NK-92 (cell line): Measurements from ENCODE around the gene SNX9.

ENCODE experiments used
- DNase-seq: peaks from one replicate; lab custom pipeline; 2025; ENCODE audit not compliant: unreplicated experiment; lab: John Stamatoyannopoulos, UW

SNX9 gene

GRCh38 chr6:157800420-157801237 lies 22.4 kb upstream of the SNX9 start:
- DNase-seq, result no peak

DNA sequence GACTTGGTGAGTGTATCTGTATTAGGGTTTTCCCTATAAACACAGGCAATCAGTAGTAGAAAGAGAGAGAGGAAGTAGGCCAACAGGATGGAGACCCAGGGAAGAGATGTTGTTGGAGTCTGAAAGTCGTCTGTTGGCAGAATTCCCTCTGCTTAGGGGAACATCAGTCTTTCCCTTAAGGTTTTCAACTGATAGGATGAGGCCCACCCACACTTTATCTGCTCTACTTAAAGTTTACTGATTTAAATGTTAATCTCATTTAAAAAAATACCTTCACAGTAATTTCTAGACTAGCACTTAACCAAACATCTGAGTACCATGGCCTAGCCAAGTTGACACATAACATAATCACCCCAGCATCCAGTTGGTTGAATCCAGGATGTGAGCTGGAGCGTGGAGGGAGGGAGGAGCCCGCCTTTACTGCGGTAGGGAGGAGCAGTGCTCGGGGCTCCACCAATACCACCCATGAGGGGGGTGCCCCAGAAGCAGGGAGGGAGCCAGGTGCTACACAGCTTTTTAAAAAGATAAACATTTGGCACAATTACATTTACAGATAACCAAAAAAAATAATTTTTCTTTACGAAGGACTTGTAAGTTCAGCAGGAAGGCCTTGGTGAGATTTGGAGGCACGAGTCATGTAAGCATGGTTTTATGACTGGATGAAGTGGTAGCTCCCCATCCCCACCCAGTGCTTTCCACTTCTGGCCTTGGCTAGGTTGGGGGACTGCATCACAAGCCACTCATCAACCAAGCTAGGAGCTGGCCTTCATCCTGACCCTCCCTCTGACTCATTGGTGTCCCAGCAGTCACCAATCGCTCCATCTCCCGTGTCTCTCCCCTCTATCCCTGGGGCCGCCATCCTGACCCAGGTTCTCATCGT lies 18.4 kb upstream of the SNX9 start:
- DNase-seq, result no peak

- no peak for DNase-seq
Observed at GRCh38 chr6:157806131-157806855, 16.8 kb upstream of the SNX9 start.

DNA sequence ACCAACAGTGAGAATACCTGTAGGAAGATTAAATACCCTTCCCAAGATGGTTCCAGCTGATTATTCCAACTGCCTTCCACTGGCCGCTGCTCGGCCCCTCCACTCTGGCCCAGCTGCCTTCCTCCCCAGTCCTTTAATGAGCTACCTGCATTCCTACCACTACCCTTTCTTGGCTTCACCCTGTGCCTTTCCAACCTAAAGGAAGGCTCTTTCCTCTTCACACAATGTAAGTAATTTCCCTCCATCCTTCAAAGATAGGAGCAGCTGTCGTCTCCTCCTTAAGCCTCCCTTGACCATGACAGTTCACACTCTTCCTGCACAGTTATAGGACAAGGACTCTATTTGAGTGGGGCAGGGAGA lies 16.2 kb upstream of the SNX9 start:
- DNase-seq, result no peak

- DNase-seq, result no peak
Observed at GRCh38 chr6:157808405-157808950, 14.6 kb upstream of the SNX9 start.

DNA sequence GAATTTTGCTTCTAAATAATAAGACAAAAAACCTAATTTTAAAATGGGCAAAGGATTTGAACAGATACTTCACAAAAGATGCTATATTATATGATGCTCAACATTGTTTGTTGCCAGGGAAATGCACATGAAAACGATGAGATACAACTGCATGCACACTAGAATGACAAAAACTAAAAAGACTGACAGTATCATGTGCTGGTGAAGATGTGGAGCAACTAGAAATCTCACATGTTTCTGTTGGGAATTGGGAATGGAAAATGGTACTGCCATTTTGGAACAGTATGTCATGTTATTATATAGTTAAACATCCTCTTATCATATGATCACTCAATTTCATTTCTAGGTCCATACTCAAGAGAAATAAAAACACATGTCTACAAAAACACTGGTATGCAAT lies 13.4 kb upstream of the SNX9 start:
- DNase-seq, result no peak

GRCh38 chr6:157811137-157811475 lies 11.9 kb upstream of the SNX9 start:
- no peak for DNase-seq

DNA sequence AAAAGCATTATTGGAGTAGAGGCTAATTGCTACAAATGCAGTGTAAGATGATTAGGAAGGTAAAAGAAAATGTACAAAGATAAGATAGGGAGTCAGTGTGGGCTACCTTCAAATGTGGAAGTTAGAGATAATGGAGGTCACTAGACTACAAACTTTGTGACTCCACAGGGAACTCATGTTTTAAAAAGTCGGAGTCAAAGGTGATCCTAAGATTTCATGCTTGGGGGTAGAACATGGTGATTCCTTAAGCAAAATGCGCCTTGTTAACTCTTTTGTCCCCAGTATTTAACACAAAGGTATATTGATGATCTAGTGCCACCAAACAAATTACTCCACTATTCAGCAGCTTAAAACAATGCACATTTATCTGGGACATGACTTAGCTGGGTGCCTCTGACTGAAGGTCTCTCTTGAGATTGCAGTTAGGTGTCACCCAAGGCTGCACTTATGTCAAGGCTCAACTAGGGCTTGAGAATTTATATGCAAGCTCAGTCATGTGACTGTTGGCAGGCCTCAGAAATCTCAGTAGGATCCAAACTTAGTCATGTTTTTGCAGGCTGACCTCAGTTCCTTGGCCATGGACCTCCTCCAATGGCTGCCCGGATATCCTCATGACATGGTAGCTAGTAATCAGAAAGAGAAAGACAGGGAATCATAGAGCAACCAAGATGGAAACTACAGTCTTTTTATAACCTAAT lies 11.4 kb upstream of the SNX9 start:
- no peak for DNase-seq

DNA sequence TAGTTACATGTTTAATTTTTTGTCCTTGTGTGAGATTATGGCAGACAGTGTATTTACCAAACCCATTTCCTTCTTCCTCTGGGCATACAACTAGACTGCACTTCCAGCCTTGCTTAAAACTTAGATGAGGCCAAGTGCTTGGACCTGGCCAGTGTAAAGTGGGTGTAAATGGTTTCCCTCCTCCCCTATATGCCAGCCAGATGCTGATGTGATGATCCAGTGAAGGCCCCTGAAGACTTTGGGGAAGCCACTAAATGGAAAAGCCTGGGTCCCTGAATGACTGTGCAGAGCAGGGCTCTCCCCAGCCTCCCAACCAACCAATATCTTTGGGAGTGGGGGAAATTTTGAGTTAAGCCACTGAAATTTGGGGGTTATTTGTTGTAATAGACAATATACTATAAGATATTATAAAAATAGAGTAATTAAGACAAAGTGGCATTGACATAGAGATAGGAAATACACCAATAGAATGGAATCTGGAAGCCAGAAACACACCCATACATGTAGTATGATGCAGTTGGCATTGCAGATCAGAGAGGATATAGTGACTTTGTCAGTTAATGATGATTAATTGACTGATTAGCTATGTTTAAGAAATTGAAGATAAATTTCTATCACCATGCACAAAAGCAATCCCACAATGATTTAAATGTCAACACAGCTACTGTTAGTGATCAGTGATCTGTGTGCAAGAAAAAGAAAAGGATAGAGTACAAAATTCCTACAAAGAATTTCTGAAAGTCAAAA lies 10.4 kb upstream of the SNX9 start:
- no peak for DNase-seq

DNA sequence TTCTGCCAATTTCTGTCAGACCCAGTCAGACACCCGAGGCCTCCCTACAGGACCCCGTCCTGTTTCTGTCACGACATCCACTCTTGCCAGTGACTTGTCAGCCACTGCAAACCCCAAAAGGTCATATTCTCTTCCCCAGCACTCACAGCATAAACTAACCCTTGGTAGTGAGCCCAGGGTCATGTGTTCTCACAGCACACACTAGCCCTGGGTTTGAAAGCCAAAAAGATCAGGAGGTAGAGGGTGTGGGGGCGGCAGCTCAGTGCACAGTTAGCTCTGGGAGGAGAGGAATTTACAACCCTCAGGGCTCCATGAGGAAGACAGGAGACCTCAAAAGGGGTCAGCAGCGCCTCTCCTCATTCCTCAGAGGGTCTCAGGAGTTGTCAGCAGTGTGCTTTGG lies 9.9 kb upstream of the SNX9 start:
- DNase-seq, result no peak

- no peak for DNase-seq
Observed at GRCh38 chr6:157813750-157814455, 9.1 kb upstream of the SNX9 start.

- DNase-seq, result no peak
Observed at GRCh38 chr6:157814883-157815282, 8.2 kb upstream of the SNX9 start.

- no peak for DNase-seq
Observed at GRCh38 chr6:157821342-157822033, 1.6 kb upstream of the SNX9 start.

DNA sequence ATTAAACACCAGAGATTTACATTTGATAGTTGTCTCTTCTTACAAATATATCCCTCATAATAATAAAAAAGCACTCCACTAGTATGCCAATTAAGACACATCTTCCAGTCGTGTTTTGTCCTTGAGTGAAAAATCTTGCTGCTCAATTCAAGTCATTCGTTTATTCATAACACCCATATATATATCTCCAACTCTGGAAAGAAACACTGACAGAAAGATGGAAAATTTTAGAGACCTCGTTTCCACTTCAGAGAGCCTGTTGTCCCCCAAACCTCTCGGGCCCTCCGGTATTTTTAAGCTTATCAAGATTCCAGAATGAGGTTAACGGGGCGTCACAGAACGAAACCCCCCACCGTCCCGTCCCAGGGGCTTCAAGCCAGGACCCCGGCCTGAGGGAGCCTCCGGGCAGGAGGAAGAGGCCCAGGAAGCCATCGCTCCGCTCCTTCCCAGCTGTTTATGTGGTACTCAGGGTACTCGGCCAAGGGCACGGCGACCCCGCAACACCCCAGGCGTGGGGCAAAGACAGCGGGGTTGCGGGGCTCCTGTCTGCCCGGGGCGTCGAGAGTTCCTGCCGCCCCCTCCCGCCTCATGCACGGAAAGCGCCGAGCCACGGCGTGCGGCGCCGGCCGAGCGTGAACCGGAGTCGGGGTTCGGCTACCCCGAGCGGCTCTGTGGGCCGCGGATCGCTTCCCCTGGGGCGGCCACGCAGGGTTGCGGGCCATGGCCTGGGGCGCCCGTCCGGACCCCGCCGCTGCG lies 623 bp upstream of the SNX9 start:
- no peak for DNase-seq

DNA sequence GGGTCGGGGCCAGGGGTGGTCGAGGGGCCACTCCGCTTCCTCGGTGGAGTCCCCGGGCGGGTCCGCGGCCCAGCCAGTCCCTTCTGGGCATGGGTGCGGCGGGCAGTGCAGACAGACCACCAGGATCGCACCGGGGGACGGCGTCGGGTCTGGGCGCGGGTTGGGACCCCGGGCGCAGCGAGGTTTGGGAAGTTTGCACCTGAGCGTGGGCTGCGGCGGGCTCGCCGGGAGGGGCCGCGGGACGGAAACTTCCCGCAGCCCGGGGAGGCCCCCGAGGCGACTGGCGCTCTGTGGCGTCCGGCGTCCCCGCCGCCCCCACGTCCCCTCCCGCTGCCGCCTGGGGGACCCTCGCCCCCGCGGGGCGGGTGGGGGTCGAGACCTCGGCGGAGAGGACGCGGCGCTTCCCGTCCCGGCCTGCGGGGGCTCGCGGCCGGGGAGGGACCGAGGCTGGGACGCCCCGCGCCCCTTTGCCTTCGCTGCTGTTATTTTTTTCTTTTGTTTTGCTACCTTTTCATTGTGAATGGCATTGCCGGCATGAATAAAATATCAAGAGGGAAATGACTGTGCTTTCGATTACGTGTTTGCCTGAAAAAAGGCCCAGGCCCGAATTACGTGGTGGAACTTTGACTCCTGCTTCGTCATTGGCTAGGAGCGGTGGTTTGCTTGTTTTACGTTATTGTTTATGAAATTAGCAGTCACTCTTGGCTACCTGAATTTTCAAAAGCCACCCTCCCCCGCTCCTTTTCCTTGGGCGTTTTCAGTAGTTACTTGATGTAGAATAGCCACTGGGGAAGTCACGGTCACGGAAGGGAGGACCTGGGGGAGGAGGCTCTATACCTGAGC lies 703 bp downstream of the SNX9 start:
- no peak for DNase-seq

- DNase-seq, result no peak
Observed at GRCh38 chr6:157825243-157825904, 2.3 kb downstream of the SNX9 start.
